H1 (cell line): ENCODE measurements around the gene AP2A1. TPM values are rescaled to one million over a fixed set of nuclear protein-coding genes. Genes with fewer than 3 reads are reported as not detected.

Experiments
- ASH2L ChIP-seq: fragments of 200-600, 300-600 bp; sonication (generic); IDR thresholded peaks from one replicate; pipeline ENCODE4 v1.7.1; 2017; ENCODE audit warnings: low read length
- ATF2 ChIP-seq: IDR thresholded peaks from 2 replicates; pipeline ENCODE4 v1.6.1; 2012; ENCODE audit warnings: low read length, inconsistent platforms
- HDAC2 ChIP-seq, 2 experiments: fragments of 300-600 bp in 1 of 2; sonication (generic) in 1 of 2; IDR thresholded peaks; 2 replicates each; pipeline ENCODE4 v1.6.1; 2011 to 2012; ENCODE audit warnings: low read depth in 2 of 2, low read length in 2 of 2, mild to moderate bottlenecking in 2 of 2, moderate library complexity in 2 of 2, borderline replicate concordance in 1 of 2, inconsistent platforms in 1 of 2
- KDM4A ChIP-seq: IDR thresholded peaks from one replicate; pipeline ENCODE4 v1.7.1; 2012; ENCODE audit warnings: low read depth, mild to moderate bottlenecking, moderate library complexity, low read length, inconsistent platforms; ENCODE audit not compliant: severe bottlenecking
- KDM5A ChIP-seq: fragments of 200-600 bp; IDR thresholded peaks from 2 replicates; pipeline ENCODE4 v1.7.1; 2012; ENCODE audit warnings: mild to moderate bottlenecking, low read length, inconsistent platforms, mixed read lengths
- TBP ChIP-seq: IDR thresholded peaks from 2 replicates; pipeline ENCODE4 v1.6.1; 2011; ENCODE audit warnings: low read depth, low read length, improper control_type of control experiment
- polyA plus RNA-seq, 7 experiments: library from polyadenylated mRNA; depleted of rRNA in 3 of 7; stranded (reverse) in 5 of 7; unstranded in 2 of 7; fragments of >200 nt in 5 of 7; fragments of 200-250 nt in 2 of 7; gene quantifications; 1 replicate in 5 of 7; 2 replicates in 1 of 7; 4 replicates in 1 of 7; pipeline versions ENCODE4 v1.2.1 to v1.2.3, GENCODE V29; 2011 to 2013; ENCODE audit warnings: missing spikeins in 2 of 7, mixed read lengths in 2 of 7
- total RNA-seq: library from RNA; stranded (reverse); fragmentation: NEBNext Ultra II Directional; extraction: Animal tissue kit (Norgen Biotek cat#: 25700); gene quantifications from 2 replicates; pipeline ENCODE4 v1.2.1, GENCODE V29; 2021
- TF ChIP-seq, protein P1 (sequence below): fragments of 300-600 bp; sonication (generic); IDR thresholded peaks from 2 replicates; pipeline ENCODE4 v1.7.1; 2012; ENCODE audit warnings: low read length, moderate library complexity, mild to moderate bottlenecking, inconsistent platforms; ENCODE audit not compliant: insufficient replicate concordance

AP2A1 gene
- total and polyA plus RNA-seq, 2 of the 8 experiments (the other 6 are each of a cell fraction or from before 2014, with no cell fraction given), result 105 to 106 TPM

- TF ChIP-seq, protein P1, sequence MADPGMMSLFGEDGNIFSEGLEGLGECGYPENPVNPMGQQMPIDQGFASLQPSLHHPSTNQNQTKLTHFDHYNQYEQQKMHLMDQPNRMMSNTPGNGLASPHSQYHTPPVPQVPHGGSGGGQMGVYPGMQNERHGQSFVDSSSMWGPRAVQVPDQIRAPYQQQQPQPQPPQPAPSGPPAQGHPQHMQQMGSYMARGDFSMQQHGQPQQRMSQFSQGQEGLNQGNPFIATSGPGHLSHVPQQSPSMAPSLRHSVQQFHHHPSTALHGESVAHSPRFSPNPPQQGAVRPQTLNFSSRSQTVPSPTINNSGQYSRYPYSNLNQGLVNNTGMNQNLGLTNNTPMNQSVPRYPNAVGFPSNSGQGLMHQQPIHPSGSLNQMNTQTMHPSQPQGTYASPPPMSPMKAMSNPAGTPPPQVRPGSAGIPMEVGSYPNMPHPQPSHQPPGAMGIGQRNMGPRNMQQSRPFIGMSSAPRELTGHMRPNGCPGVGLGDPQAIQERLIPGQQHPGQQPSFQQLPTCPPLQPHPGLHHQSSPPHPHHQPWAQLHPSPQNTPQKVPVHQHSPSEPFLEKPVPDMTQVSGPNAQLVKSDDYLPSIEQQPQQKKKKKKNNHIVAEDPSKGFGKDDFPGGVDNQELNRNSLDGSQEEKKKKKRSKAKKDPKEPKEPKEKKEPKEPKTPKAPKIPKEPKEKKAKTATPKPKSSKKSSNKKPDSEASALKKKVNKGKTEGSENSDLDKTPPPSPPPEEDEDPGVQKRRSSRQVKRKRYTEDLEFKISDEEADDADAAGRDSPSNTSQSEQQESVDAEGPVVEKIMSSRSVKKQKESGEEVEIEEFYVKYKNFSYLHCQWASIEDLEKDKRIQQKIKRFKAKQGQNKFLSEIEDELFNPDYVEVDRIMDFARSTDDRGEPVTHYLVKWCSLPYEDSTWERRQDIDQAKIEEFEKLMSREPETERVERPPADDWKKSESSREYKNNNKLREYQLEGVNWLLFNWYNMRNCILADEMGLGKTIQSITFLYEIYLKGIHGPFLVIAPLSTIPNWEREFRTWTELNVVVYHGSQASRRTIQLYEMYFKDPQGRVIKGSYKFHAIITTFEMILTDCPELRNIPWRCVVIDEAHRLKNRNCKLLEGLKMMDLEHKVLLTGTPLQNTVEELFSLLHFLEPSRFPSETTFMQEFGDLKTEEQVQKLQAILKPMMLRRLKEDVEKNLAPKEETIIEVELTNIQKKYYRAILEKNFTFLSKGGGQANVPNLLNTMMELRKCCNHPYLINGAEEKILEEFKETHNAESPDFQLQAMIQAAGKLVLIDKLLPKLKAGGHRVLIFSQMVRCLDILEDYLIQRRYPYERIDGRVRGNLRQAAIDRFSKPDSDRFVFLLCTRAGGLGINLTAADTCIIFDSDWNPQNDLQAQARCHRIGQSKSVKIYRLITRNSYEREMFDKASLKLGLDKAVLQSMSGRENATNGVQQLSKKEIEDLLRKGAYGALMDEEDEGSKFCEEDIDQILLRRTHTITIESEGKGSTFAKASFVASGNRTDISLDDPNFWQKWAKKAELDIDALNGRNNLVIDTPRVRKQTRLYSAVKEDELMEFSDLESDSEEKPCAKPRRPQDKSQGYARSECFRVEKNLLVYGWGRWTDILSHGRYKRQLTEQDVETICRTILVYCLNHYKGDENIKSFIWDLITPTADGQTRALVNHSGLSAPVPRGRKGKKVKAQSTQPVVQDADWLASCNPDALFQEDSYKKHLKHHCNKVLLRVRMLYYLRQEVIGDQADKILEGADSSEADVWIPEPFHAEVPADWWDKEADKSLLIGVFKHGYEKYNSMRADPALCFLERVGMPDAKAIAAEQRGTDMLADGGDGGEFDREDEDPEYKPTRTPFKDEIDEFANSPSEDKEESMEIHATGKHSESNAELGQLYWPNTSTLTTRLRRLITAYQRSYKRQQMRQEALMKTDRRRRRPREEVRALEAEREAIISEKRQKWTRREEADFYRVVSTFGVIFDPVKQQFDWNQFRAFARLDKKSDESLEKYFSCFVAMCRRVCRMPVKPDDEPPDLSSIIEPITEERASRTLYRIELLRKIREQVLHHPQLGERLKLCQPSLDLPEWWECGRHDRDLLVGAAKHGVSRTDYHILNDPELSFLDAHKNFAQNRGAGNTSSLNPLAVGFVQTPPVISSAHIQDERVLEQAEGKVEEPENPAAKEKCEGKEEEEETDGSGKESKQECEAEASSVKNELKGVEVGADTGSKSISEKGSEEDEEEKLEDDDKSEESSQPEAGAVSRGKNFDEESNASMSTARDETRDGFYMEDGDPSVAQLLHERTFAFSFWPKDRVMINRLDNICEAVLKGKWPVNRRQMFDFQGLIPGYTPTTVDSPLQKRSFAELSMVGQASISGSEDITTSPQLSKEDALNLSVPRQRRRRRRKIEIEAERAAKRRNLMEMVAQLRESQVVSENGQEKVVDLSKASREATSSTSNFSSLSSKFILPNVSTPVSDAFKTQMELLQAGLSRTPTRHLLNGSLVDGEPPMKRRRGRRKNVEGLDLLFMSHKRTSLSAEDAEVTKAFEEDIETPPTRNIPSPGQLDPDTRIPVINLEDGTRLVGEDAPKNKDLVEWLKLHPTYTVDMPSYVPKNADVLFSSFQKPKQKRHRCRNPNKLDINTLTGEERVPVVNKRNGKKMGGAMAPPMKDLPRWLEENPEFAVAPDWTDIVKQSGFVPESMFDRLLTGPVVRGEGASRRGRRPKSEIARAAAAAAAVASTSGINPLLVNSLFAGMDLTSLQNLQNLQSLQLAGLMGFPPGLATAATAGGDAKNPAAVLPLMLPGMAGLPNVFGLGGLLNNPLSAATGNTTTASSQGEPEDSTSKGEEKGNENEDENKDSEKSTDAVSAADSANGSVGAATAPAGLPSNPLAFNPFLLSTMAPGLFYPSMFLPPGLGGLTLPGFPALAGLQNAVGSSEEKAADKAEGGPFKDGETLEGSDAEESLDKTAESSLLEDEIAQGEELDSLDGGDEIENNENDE, result no peak
- TF ChIP-seq KDM5A (peak; percentile 80), ASH2L (peak; percentile 91), KDM4A (peak; percentile 57), HDAC2 (IDR thresholded peaks at IDR 0.05; ENCODE audit: borderline replicate concordance in 1 of 2, low read depth in 2 of 2, low read length in 2 of 2) (peak in 1 of 2 experiments; percentile 86; a peak in 1 of 4 replicates), TBP (peak; percentile 67), ATF2 (no peak)
Measured at GRCh38 chr19:49812997-49813861, 46.4 kb downstream of the AP2A1 start, which contains the start of gene FUZ (continued).
